GM12874 (cell line): ENCODE results near the gene CILP.

Experiments used
- TF ChIP-seq, protein P1 (sequence below): IDR thresholded peaks from 2 replicates; pipeline ENCODE4 v1.5.1; 2011; ENCODE audit warnings: low read depth, mild to moderate bottlenecking, control low read depth, low read length, moderate library complexity; ENCODE audit not compliant: insufficient read depth

Gene CILP

DNA sequence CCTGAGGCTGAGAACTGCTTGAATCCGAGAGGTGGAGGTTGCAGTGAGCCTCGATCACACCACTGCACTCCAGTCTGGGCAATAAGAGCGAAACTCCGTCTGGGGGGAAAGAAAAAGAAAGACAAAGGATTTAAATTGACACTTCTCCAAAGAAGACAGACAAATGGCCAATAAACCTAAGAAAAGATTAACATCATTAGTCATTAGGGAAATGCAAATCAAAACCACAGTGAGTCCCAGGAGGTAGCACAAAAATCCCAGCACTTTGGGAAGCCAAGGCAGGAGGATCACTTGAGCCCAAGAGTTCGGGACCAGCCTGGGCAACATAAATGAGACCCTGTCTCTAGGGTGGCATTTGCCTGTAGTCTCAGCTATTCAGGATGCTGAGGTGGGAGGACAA, 38.7 kb downstream of the CILP start:
- TF ChIP-seq, protein P1, sequence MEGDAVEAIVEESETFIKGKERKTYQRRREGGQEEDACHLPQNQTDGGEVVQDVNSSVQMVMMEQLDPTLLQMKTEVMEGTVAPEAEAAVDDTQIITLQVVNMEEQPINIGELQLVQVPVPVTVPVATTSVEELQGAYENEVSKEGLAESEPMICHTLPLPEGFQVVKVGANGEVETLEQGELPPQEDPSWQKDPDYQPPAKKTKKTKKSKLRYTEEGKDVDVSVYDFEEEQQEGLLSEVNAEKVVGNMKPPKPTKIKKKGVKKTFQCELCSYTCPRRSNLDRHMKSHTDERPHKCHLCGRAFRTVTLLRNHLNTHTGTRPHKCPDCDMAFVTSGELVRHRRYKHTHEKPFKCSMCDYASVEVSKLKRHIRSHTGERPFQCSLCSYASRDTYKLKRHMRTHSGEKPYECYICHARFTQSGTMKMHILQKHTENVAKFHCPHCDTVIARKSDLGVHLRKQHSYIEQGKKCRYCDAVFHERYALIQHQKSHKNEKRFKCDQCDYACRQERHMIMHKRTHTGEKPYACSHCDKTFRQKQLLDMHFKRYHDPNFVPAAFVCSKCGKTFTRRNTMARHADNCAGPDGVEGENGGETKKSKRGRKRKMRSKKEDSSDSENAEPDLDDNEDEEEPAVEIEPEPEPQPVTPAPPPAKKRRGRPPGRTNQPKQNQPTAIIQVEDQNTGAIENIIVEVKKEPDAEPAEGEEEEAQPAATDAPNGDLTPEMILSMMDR, result no peak

DNA sequence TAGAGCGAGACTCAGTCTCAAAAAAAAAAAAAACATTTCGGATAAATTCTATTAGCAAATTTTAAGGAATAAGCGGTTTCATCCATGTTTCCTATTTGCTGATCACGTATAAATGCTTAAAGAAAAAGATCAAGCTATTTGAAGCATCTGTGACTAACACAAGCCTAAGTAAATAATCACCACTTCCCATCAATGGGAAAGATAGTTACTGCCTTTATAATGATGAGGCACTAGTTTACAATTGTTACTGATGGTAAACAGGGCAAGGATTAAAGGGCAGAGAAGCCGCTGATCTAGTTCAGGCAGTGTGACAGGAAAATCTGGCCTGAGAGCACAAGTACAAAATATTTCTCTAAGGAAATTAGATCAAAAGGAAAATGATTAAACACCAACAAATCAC, 39.8 kb downstream of the CILP start:
- TF ChIP-seq, protein P1, result no peak

DNA sequence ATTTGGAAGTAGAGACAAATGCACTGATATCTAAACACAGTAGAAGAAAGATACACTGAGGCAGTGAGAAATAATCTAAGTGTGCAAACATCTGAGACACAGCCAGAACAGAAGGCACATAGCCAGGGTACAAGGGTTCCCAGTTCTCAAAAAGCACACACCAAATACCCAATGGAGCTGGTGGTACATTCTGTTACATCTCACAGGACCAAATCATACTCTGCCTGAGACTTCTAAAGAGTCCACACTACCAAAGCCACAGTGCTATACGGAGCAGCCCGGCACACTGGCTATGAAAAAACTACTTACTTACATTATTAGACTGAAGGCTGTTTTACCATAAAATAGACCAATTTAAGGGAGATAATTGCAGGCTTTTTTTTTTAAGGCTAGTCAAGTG, 45.4 kb downstream of the CILP start:
- TF ChIP-seq, protein P1, result no peak

DNA sequence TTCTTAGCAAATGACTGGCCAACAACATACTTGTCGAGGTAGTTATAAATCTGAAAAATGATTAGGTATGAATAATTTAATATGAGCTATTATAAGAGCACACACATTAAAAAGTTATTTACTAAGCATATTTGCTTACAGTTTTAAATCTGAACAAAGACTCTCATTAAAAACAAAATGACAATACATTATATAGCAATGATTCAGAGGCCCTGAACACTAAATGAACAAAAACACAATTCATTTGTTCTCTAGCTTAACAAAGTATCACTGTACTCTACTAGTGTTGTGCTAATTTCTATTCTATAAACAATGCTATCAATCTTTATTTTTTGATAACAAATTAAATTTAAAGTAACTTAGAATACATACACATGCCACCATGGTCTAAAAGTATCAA, 47.1 kb downstream of the CILP start:
- TF ChIP-seq, protein P1, result no peak

DNA sequence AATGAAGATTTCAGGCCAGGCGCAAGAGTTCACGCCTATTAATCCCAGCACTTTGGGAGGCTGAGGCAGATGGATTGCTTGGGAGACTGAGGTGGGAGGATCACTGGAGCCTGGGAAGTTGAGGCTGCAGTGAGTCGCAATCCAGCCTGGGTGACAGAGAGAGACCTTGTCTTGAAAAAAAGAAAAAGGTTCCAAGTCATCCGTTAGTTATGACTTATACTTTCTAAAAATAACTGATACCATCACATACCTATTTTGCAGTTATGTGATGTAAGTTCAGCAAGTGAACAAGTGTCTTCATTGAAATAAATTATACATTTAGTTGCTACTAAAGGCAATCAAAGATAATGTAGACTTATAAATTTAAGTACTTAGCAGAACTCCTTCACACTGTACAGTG, 48.2 kb downstream of the CILP start:
- TF ChIP-seq, protein P1, result no peak

DNA sequence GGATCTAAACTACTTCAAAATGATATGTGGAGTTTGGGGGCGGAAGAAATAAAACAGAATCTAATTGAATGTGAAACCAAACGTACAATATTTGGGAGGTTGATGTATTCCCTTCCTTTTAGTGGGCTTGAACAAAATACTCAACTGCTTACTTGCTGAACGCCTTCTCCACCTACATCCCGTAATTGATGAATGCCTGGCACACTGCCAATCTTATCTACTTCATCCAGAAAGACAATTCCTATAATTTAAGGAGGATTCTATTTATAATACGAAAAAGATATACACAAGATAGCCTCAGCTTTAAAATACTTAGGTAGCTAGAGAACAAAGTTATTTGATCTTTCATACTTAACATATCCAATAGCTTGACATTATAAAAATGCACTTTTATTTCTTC, 54.6 kb downstream of the CILP start:
- TF ChIP-seq, protein P1, result no peak

DNA sequence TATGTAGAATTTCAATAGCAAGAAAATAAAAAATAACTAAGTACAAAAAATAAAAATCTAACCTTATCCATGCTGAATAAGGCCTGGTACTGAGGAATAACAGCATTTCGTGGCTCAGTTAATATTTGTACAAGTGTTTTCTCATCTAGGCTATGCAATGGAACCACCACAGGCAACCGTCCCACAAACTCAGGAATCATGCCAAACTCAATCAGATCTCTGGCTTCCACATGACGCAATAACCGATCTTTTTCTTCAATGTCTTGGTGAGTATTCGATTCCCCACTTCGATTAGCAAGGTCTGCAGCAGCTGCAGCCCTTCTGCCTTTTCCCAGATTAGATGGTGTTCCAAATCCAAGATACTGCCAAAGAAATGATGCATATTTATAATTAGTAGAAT, 56.6 kb downstream of the CILP start:
- TF ChIP-seq, protein P1, result no peak

DNA sequence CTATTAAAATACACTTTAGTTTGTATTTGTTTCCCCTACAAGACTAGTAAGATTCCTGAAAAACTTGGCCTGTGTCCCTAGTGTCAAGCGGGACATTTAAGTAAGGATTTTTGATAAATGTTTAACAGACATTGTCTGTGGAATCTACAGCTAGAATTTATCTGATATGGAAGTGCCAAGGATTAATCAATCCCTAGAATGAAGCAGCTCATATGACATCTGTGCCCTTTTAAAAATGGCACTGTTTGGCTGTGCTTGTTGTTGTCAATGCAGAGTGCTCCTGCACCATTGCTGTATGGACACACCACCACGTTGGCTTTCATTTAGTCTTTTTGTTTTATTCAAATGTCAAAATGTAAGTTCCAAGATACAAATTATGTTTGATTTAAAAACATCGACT, 63.4 kb downstream of the CILP start:
- TF ChIP-seq, protein P1, result no peak
